ENCODE data around the gene TGFB2.
"Not testable (repeated sequence)": the region's sequence is repeated elsewhere in the genome, so short reads cannot be mapped to it uniquely, and the experiment has no call there.

TGFB2 gene

GRCh38 chr1:218344814-218345672 is at the start of gene TGFB2:
TGFB2 (plus strand) TSS chr1:218345336; CDS start chr1:218346702, 1,366 bp downstream.
- no peak for DNase-seq (ENCODE audit: low read depth)

DNA sequence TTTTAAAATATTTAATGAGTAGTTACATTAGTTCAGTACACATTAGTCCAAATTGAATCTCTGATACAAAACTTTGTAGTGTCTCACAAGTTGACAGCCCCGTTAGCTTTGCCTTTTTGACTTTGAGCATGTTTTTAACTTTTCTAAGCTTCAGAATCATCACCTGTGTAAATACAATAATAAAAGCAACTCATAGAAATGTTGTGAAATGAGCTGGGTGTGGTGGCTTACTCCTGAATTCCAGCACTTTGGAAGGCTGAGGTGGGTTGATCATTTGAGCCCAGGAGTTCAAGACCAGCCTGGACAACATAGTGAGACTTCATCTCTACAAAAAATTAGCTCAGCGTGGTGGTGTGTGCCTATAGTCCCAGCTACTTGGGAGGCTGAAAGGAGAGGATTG is 49.0 kb upstream of the TGFB2 start:
- no peak for DNase-seq (ENCODE audit: low read depth)

DNA sequence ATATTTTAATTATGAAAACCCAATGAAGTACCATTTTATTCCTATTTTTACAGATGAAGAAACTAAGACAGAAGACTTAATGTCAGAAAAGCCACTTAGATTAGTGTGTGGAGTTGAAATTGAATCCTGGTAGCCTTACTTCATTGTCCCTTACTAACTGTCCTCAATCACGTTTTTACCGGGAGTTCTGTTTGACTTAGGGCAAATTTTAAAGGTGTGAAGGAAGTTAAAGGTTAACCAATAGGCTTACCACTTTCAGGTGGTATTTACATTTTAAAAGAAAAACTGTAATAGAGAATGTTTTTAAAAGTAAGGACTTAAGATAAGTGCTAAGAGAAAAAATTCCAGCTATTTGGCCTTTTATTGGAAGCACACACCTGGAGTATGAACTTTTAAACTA is 47.7 kb upstream of the TGFB2 start:
- no peak for DNase-seq (ENCODE audit: low read depth)

DNA sequence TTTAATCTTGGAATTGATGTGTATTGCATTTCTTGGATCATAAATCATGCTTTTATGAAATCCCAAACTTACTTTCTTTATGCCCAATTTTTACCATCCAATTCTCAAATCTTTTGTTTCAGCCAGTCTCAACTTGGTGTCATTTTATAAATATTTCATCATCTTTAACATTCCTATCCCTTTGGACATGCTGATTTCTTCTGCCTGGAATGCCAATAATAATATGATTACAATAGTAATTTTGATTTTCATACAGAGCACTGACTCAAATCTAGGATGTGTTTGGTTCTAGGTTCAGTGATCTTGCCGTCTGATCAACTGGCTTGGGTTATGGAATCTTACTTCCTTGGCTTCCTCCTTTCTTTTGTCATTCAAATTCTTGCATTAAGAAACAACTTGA is 47.3 kb upstream of the TGFB2 start:
- no peak for DNase-seq (ENCODE audit: low read depth)

- no peak for DNase-seq (ENCODE audit: low read depth)
Observed at GRCh38 chr1:218298398-218298797, 46.7 kb upstream of the TGFB2 start.

- no peak for DNase-seq (ENCODE audit: low read depth)
Observed at GRCh38 chr1:218299416-218299815, 45.7 kb upstream of the TGFB2 start.

GRCh38 chr1:218301217-218301616 is 43.9 kb upstream of the TGFB2 start:
- DNase-seq (ENCODE audit: low read depth) = no peak

GRCh38 chr1:218302155-218302554 is 43.0 kb upstream of the TGFB2 start:
- no peak for DNase-seq (ENCODE audit: low read depth)

- DNase-seq (ENCODE audit: low read depth) = no peak
Observed at GRCh38 chr1:218303176-218303879, 41.8 kb upstream of the TGFB2 start.

DNA sequence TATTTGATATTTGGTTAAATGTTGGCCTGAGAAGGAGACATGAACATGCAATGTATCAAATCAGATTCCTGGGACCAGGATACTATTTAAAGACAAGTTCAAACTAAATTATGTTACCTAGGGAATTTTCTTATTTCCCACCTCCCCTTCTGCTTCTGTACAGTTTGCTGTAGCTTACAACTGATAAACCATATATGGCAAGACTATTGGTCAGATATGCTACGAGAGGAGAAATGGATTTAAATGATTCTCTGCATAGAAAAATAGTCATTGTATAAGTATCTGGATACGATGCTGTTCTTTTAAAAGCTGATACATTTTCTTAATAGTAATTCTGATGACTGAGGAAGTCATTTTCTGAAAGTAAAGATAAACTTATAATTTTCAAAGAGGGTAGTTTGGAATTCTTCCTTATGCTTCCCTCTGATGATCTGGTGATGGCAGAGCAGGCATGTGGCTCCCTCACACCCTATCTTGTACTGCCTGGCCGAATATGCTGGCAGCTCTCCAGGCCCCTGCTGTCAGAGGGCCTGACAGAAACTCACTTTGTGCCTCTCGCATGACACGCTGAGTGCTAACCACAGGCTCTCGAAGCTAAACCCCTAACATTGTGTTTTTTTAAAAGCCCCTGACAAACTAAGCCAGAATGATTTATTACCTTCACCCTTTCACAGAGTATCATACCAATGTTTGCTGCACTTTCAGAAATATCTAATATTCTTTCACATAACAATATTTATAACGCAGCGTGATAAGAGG is 40.7 kb upstream of the TGFB2 start:
- DNase-seq (ENCODE audit: low read depth) = no peak

GRCh38 chr1:218305472-218306064 is 39.6 kb upstream of the TGFB2 start:
- no peak for DNase-seq (ENCODE audit: low read depth)

GRCh38 chr1:218312509-218312908 is 32.6 kb upstream of the TGFB2 start:
- DNase-seq (ENCODE audit: low read depth) = no peak

DNA sequence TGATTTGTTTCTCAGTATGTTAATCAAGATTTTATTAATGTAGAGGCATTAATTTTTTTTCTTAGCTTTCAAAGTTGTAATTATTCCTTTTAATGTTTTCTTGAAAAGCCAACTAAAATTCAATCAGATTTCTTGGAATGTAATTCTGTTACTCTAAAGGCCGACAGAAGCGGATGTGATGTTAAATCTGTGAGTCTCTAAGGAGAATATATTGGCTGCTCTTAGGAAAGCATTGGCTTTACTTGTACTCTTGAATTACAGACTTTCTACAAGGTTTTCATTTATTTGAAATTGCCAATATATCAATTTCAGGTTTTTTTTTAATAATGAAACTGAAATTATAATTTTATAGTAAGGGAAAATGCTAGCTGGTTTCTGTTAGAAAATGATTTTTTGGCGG is 30.8 kb upstream of the TGFB2 start:
- no peak for DNase-seq (ENCODE audit: low read depth)

DNA sequence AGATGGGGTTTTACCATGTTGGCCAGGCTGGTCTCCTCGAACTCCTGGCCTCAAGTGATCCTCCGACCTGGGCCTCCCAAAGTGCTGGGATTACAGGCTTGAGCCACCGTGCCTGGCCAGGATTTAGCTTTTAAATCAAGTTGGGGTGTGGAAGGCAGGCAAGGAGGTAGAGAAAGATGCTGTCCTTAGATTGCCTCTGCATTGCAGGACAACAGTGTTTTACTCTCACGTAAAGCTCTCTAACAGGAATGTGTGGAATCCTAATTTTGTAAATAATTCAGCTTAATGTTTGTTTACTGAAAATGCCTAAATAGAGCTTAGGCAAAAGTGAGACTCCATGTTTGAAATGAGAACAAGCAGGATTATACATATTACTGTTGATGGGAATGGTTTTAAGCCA is 29.5 kb upstream of the TGFB2 start:
- no peak for DNase-seq (ENCODE audit: low read depth)

GRCh38 chr1:218317061-218317460 is 28.1 kb upstream of the TGFB2 start:
- no peak for DNase-seq (ENCODE audit: low read depth)

GRCh38 chr1:218320182-218320581 is 25.0 kb upstream of the TGFB2 start:
- DNase-seq (ENCODE audit: low read depth) = not testable (repeated sequence)

GRCh38 chr1:218322762-218323161 is 22.4 kb upstream of the TGFB2 start:
- DNase-seq (ENCODE audit: low read depth) = no peak

DNA sequence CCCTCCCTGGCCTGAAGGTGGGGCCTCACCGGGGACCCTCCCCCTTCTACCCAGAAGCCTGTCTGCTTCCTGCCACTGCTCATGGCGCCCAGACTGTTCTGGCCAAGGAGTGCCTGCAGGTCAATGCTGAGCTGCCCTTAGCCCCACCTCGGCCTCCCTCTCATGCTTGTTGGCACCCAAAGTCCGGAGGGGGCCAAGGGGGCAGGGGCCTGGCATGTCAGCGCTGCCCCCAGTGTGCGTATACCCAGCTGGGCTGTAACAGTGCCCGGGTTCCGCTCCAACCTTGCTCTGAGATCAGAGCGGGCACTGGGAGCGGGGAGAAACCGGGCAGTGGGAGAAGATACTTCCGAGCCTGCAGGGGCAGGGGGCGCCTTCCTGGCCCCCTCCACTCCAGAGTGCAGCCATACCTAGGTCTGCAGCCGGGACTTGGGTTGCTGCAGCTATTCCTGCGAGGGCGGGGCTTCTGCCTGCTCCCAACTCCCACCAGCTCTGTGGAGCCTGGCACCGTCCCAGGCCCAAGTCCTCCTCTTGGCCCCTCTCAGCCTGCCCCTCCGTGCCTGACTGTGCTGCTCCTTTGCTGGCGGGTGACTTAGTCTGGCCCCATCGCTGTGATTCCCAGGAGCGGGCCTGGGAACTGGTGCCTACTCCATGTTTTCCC is 21.4 kb upstream of the TGFB2 start:
- no peak for DNase-seq (ENCODE audit: low read depth)

- no peak for DNase-seq (ENCODE audit: low read depth)
Observed at GRCh38 chr1:218324226-218324580, 20.9 kb upstream of the TGFB2 start.

- no peak for DNase-seq (ENCODE audit: low read depth)
Observed at GRCh38 chr1:218328769-218329168, 16.4 kb upstream of the TGFB2 start.

DNA sequence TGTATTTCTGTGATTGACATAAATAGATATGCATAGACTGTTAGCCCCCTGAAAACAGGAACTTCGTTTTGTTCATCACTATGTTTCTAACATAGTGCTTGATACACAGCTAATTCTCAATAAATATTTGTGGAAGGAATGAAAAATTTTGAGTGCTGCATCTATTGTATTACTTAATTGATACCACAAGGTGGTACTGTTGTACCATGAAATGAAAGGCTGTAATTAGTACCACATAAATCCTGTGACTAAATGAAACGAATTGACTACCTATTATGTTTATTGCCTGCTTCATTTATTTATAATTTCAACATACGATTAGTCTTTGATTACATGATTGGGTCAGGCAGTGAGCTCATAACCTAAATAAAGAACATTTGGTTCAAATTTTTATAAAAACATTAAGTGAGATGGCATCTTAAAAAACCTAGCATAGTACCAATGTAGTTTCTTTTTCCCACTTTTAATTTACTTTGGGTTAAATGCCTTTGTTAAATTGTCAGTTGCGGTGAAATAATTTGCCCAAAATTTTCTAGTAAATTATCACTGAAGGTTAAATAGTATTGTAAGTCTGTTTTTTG is 15.0 kb upstream of the TGFB2 start:
- DNase-seq (ENCODE audit: low read depth) = no peak

DNA sequence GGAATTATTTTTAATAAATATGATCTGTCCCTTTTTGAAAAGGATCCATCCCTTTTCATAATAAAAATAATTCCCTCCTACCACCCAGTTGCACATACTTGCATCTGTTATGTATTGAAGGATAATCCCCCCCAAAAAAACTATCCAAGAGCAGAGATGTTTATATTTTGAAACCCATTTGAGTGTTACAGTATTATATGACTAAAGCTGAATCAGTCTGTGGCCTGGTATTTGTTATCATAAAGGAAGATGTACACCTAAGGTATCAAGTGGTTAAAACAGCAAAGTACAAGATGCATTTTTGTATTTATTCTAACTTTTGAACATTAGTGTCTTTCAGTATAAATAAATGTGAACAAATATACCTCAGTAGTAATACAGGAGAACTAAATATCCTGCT is 12.7 kb upstream of the TGFB2 start:
- no peak for DNase-seq (ENCODE audit: low read depth)
